NCI-H187 (cell line): Measurements from ENCODE around the gene PRPF40A.
A peak's percentile ranks its signal among the peaks of the same experiment; 100 is the strongest.
"Not testable (repeated sequence)": the region's sequence is repeated elsewhere in the genome, so short reads cannot be mapped to it uniquely, and the experiment has no call there.

Source experiments
- DNase-seq, 2 experiments: peaks; one replicate each; lab custom pipeline; 2025; lab: John Stamatoyannopoulos, UW

Gene PRPF40A

DNA sequence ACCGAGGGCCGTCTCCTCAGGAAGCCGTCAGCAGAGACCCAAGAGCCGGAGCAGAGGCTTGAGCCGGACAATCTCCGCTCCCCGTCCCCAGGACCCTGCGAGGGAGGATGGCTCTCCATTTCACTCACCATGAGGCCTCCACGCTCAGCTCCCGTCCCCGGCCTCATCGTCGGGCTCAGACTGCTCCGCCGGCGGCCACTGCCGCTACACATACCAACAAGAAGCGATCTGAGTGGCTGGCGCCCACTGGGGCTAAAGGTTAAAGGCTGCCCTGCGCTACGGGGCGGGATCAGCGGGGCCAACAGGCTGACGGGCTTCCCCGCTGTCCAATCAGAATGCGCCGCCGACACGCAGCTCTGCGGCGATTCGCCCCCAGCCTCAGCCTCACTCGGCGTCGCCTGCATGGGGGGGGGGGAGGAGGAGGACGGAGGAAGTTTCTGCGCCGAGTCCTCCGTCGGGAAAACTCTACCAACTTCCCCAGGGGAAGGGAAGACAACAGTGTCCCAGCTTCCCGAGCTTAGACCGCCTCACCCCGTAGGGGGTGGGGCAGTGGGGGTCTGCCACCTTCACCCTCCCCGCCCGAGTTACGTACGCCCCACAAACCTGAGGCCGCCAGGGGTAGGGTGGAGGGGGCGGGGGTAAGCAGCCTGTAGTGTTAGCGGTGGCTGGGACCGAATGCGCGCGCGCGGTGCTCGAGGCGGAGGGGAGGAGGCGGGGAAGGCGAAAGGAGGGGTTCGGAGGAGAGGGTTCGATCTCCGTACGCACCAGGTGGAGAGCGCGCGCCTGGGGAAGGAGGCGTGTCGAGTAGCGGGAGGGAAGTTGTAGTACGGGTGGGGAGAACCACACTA lies at the start of gene PRPF40A:
Gene PRPF40A, minus strand, starts transcription at position 234 of the 848 bp plus-strand sequence. Its CDS starts 22 bp downstream, at position 212.
- DNase-seq = peak; percentile 77 to 85

DNA sequence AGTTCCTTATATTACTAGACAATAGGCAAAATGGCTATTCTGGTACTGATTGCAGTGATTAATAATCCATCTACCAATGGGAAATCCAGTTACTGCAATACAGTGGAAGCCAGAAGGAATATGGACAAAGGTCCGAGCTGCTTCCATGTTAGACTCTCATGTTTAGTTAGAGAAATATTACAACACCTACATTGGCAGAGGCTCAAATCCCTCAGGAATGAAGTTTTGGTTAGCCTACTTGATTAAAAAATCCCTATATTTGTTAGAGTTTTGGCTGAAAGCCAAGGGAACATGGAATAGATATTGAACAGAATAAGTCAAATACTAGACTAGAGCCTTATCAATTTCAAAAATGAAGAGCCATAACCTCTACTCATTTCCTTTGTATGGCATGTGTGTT lies 49.7 kb upstream of the PRPF40A start:
- no peak for DNase-seq

DNA sequence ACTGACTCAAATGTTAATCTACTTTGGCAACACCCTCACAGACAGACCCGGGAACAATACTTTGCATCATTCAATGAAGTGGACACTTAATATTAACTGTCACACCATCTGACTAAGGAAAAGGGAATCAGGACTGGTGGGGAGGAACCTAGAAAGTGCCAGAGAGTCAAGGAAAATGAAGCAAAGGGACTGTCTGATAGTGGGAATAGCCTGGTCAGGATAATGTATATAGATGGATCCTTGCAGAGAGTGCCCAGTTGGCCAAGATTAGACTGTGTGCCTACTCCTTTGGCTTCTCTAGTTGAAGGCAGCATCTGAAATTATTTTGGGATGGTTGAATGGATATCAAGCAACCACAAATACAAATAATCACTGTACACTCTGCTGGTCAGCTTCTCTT lies 46.4 kb upstream of the PRPF40A start:
- no peak for DNase-seq

DNA sequence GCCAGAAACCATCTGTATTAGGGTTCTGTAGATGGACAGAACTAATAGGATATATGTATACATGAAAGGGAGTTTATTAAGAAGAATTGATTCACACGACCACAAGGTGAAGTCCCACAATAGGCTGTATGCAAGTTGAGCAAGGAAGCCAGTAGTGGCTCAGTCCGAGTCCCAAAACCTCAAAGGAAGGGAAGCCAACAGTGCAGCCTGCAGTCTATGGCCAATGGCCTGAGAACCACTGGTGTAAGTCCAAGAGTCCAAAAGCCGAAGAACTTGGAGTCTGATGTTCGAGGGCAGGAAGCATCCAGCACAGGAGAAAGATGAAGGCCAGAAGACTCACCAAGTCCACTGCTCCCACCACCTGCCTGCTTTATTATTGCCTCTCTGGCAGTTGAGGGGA lies 45.9 kb upstream of the PRPF40A start:
- not testable (repeated sequence) for DNase-seq

DNA sequence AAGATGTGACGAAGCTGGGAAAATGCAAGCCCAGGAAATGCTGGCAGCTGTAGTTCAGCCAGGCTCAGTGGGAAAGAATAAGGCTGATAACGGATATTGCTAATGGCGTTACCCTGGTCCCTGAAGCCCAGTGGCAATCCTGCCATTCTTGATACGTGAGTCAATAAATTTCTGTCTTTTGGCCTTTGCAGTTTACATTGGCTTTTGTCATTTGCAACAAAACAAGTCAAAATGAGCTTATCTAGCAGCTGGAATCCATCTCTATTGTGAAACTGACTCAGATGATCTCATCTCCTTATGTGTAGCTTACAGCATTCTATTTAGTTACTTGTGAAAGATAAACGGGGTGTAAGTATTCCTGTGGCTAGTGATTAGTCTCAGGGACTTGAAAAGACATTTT lies 44.9 kb upstream of the PRPF40A start:
- no peak for DNase-seq

DNA sequence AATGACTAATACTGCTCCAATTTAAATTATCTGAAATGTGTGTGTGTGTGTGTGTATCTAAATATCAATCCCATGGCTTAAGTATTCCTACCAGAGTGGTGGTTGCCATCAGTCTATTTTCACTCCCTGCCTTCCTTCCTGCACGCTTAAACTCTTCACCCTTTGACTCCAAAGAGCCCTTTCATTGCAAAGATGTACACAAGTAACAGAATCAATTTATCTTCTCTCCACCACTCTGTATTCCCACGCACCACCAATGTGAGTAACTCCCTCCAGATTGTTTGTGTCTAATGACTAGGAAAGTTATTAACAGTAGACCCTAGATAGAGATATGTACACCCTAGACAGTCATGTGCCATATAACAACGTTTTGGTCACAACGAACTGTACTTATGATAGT lies 44.0 kb upstream of the PRPF40A start:
- no peak for DNase-seq

DNA sequence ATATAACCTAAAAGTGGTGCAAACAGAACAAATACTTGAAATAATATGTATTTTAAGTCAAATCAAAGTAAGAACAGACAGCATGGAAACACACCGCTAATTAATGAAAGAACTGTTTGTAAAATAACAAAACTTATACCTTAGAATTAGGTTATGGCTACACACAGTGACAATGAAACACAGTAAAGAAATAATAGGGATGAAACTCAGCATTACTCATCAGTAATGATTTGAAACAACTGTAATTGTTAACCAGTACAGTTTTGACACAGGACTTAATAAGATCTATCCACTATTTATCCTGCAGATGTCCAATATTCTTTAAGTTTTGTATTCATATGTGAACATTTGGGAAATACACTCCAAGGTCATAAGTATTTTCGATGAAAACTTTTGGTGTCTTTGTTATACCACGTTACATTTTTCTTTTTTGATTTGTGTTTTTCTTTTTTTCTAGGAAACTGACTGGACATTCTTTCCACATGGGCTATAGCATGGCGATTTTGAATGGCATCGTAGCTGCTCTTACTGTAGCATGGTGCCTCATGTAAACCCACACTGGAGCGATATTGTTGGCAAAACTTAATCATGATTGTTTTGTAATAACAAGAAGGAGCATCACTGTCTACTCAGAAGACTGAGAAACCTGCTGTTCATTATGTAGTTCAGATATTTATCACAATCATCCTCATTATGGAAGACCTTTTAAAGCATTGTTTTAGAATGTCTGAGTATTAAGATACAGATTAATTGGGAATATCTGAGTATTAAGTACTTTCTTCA lies 42.2 kb upstream of the PRPF40A start:
- no peak for DNase-seq

DNA sequence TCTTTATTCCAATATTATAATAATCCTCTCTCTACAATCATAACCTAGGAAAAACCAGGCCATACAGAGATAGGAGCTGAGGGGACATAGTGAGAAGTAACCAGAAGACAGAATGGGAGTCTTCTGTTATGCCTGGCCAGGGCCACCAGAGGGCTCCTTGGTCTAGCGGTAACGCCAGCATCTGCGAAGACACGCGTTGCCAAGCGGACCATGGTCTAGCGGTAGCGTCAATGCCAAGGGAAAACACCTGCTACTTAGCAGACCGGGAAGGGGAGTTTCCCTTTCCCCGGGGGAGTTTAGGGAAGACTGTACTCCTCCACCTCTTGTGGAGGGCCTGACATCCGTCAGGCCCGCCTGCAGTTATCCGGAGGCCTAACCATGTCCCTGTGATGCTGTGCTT lies 37.8 kb upstream of the PRPF40A start:
- DNase-seq = no peak

DNA sequence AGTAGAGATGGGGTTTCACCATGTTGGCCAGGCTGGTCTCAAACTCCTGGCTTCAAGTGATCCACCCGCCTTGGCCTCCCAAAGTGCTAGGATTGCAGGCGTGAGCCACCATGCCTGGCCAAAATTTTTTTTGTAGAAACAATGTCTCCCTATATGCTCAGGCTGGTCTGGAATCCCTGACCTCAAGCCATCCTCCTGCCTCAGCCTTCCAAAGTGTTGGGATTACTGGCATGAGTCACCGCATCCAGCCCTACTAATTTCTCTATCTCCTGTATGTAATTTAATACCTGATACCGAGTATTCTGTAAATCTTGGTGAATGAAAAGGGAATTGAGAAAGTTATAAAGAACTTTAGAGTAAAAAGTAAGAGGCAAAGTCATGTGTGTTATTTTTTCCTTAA lies 30.5 kb upstream of the PRPF40A start:
- DNase-seq = not testable (repeated sequence)

DNA sequence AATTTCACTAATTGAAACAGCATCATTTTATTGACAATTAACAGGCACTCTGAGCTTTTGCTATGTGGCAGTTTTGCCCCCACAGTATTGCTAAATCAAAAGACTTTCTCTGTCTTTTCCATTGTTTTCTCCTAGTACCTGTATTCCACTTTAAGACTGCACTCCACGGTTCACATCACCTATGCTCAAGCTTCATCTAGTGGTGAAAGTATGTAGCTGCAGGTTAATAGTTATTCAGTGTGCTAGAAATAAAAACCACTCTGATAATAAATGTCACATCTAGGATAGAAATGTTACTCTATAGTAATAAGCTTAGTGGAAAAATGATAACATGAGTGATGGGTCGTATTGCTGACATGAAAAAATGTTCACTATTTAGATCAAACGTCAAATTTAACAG lies 25.7 kb upstream of the PRPF40A start:
- no peak for DNase-seq

DNA sequence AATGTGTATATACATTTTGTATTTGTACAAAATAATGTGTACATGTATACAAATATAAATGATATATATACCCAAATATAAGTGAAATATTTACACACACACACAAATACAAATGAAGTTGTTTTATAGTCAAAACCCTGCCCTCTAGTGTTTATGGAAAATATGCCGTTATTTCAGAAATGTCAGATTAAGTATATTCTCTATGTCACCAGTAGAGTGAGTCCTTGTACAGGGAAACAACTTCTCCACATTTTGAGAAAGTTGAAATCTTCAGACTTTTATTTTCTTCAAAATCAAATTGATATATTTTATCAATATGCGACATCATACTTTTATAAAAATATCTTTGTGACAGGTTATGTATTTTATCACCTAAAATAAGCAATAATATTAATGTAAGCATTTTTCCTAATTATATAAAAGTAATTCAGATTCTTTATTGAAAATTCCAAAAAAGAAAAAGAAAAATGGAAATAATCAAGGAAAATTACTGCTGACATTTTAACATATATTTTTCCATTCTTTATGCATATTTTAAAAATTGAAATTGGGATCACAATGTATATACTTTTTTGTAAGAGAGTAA lies 23.6 kb upstream of the PRPF40A start:
- no peak for DNase-seq

DNA sequence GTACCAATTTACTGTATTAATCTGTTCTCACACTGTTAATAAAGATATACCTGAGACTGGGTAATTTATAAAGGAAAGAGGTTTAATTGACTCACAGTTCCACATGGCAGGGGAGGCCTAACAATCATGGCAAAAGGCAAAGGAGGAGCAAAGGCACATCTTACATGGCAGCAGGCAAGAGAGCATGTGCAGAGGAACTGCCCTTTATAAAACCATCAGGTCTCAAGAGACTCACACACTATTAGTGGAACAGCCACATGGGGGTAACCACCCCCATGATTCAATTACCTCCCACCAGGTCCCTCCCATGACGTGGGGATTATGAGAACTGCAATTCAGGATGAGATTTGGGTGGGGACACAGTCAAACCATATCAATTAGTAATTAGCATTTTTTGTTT lies 22.4 kb upstream of the PRPF40A start:
- not testable (repeated sequence) for DNase-seq

DNA sequence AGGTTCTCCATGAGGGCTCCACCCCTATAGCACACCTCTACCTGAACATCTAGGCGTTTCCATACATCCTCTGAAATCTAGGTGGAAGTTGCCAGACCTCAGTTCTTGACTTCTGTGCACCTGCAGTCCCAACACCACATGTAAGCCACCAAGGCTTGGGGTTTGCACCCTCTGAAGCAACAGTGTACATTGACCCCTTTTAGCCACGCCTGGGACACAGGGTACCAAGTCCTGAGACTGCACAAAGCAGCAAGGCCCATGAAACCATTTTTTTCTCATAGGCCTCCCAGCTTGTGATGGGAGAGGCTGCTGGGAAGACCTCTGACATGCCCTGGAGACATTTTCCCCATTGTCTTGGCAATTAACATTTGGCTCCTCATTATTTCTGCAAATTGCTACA lies 21.2 kb upstream of the PRPF40A start:
- no peak for DNase-seq

DNA sequence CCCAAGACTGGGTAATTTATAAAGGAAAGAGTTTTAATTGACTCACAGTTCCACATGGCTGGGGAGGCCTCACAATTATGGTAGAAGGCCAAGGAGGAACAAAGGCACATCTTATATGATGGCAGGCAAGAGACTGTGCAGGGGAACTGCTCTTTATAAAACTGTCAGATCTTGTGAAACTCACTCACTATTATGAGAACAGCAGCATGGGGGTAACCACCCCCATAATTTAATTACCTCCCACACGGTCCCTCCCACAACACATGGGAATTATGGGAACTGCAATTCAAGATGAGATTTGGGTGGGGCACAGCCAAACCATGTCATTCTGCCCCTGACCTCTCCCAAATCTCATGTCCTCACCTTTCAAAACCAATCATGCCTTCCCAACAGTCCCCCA lies 20.2 kb upstream of the PRPF40A start:
- DNase-seq = not testable (repeated sequence)

DNA sequence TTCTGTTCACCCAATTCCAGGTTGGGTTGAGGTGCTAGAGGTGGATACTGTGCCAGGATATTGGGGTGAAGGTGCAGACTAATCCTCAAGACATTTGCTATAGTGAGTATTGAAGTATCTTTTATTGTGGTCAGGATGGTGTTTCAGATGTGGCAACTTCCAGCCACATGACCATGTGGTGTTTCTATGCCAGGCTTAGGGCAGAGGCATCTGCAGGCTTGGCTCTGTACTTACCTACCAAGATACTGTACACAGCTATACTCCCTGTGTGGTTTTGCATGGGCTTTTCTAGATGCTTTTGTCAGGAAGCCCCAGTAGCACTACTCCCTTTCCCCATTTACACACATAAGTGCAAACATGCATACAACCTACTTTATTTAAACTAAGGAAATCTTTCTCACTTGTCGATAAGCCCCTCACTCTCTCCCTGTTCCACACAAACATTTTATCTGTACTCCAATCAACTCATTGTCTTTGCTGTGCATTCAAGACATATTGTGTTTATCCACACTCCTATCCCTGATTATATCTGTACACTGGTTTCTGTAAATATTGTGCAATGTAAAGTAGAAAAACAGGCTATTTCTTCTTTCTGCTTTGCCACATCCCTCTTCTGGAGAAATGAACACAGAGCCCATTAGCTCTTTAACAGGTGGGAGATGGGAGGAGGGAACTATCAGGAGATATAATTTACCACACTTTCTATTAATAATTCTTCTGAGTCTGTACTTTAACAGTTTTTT lies 13.5 kb upstream of the PRPF40A start:
- no peak for DNase-seq

DNA sequence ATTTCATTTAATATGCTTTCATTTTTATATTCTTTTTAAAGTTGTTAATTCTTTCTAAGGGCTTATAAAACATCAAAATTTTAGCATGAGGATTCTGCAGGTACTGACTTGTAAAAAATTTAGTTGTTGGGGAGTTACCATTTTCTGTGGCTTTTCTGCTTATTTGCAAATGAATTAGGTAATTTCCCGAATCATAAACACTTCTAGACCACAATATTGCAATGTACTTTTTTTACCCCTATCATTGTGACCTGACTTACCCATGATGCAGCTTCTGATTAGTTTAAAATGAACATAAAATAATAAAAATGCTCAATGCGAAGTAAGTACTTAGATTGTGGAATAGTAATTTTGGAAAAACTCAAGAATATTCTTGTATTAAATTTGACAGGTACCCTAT lies 12.6 kb upstream of the PRPF40A start:
- DNase-seq = no peak

DNA sequence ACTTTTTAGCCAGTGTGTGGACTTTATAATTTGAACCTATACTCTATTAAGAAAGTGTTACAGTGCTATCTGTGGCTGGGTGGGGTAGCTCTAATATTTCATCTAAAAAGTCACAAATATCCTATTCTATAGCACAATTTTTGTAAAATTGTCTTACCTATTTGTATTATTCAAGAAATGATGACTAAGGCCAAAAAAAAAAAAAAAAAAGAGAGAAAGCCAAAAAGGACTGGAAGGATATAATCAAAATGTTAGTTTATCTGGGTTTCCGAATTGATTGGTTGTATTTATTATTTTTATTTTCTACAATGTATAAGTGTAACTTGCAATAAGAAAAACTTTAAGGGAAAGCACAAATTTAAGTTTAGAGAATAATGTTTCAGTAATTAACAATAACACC lies 6.7 kb upstream of the PRPF40A start:
- no peak for DNase-seq

DNA sequence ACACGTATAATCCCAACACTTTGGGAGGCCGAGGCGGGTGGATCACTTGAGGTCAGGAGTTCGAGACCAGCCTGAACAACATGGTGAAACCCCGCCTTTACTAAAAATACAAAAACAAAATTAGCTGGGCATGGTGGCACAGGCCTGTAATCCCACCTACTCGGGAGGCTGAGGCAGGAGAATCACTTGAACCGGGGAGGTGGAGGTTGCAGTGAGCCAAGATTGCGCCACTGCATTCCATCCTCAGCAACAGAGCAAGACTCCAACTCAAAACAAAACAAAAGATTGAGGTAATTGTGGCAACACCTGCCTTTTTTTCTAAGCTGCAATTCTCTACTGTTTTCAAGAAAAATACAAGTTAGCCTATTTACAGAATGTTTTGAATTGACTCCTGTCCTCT lies 5.4 kb upstream of the PRPF40A start:
- not testable (repeated sequence) for DNase-seq

DNA sequence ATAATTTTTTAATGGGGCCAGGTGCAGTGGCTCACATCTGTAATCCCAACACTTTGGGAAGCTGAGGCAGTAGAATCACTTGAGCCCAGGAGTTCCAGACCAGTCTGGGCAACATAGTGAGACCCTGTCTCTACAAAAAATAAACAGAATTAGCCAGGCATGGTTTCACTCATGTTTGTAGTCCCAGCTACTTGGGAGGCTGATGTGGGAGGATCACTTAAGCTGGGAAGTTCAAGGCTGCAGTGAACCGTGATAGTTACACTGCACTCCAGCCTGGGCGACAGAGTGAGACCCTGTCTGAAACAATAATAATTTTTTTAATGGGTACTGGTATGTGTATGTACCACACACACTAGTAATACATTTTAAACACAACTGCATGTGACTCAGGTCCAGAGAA lies 3.5 kb upstream of the PRPF40A start:
- no peak for DNase-seq

DNA sequence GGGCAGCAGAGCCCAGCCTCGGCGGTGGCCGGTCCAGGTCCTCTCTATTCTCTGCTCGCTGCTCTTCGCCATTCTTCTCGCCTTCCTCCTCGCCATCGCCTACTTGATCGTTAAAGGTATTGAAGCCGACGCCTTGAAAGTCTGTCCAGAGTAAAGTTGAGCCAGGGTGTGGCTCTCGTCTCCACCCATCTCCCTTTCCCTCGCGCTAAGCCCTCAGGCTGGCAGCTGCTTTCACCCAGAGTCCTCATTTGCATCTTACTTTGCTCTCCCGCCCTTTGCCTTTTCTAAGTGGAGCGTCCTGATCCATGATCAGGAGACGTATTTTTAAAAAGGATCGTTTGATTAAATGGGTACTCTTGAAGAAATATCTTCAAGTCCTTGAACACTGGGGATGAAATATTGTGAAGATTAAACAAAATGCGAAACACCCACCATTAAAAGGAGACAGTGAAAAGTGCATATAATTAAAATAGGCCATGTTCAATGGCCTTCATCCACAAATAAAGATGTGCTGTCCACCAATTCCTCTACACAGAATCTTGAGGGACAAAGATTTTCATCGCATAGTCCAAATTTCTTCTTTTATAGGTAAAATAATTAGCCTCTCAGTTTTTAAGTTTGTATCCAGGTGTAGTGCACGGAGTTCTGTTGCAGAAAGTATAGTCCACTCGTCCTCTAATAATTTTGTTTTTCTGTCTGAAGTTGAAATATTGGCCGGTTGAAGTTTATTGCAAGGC lies 1.8 kb upstream of the PRPF40A start:
- peak in 1 of 2 experiments; percentile 34 for DNase-seq
